ENCODE data around the gene PXMP2. TPM values are rescaled to one million over a fixed set of nuclear protein-coding genes. Genes with fewer than 3 reads are reported as not detected.
A peak's percentile ranks its signal among the peaks of the same experiment; 100 is the strongest.

Gene PXMP2
- polyA plus RNA-seq, 3 donors = 2.9 to 9.2 (median 8.7) TPM

- Mint-ChIP-seq H3K4me1 (peaks cover 25% of the 10 kb centered on the region), H3K27ac (peak overlapping the region in 1 of 7 donors; percentile 10), H3K27me3 (ENCODE audit: low read depth in 3 of 3) (no peaks in the 10 kb centered on the region), H3K4me3 (no peak overlapping the region), H3K9me3 (no peaks in the 10 kb centered on the region), H3K36me3 (peaks cover 86 to 93% of the 10 kb centered on the region in 2 donors)
- intact Hi-C loops (cut with micrococcal nuclease) = no loop called here
- no peak for DNase-seq
- H4K20me1 ChIP-seq (ENCODE audit: insufficient read depth, low read length) = no peaks in the 10 kb centered on the region
- H3K36me3 ChIP-seq (replicated peaks in 1 of 2; ENCODE audit: control insufficient read depth in 1 of 2, insufficient read depth in 2 of 2, low read length in 2 of 2) = peaks cover 66 to 98% of the 10 kb centered on the region in 2 donors
- H3K9ac ChIP-seq (ENCODE audit: insufficient read depth, low read length, poor library complexity, severe bottlenecking) = no peak overlapping the region
- WGBS (ENCODE audit: insufficient coverage) = 50% methylated on average over 3 of the region's 5 CpGs
- H3K4me3 ChIP-seq (replicated peaks in 1 of 3; ENCODE audit: low read depth in 2 of 3, low read length in 3 of 3) = no peak overlapping the region
- H2AFZ ChIP-seq (ENCODE audit: insufficient read depth, low read depth, low read length, poor library complexity, severe bottlenecking) = no peak overlapping the region
- peaks cover 8 to 12% of the 10 kb centered on the region in 2 donors for H3K4me1 ChIP-seq (ENCODE audit: control insufficient read depth in 1 of 2, insufficient read depth in 2 of 2, low read length in 2 of 2)
- no peaks in the 10 kb centered on the region for H3K9me3 ChIP-seq (replicated peaks in 1 of 2; ENCODE audit: control insufficient read depth in 1 of 2, insufficient read depth in 1 of 2, low read length in 2 of 2)
- H3K4me2 ChIP-seq (replicated peaks; ENCODE audit: extremely low read depth, low read length, poor library complexity, severe bottlenecking) = no peak overlapping the region
- H3K79me2 ChIP-seq (ENCODE audit: insufficient read depth, low read length) = no peaks in the 10 kb centered on the region
- no peaks in the 10 kb centered on the region for H3K27me3 ChIP-seq (ENCODE audit: control insufficient read depth in 2 of 2, insufficient read depth in 2 of 2, low read length in 2 of 2)
- no peak for TF ChIP-seq CTCF (IDR thresholded peaks at IDR 0.05)
- H3K27ac ChIP-seq (ENCODE audit: low read depth in 1 of 2, low read length in 2 of 2) = no peak overlapping the region
Measured at GRCh38 chr12:132661972-132662371, 25.4 kb upstream of the PXMP2 start.

- no peaks in the 10 kb centered on the region for H3K79me2 ChIP-seq (ENCODE audit: insufficient read depth, low read length)
Measured at GRCh38 chr12:132662901-132663755, 24.3 kb upstream of the PXMP2 start.

More at GRCh38 chr12:132662901-132663755, 24.3 kb upstream of the PXMP2 start:
- peaks cover 86 to 95% of the 10 kb centered on the region in 2 donors for H3K36me3 Mint-ChIP-seq
- DNase-seq = no peak
- no peak overlapping the region for H2AFZ ChIP-seq (ENCODE audit: insufficient read depth, low read depth, low read length, poor library complexity, severe bottlenecking)
- H3K27me3 ChIP-seq (ENCODE audit: control insufficient read depth in 2 of 2, insufficient read depth in 2 of 2, low read length in 2 of 2) = no peaks in the 10 kb centered on the region
- no peak overlapping the region for H3K4me3 ChIP-seq (replicated peaks in 1 of 3; ENCODE audit: low read depth in 2 of 3, low read length in 3 of 3)
- H3K9me3 ChIP-seq (replicated peaks in 1 of 2; ENCODE audit: control insufficient read depth in 1 of 2, insufficient read depth in 1 of 2, low read length in 2 of 2) = no peaks in the 10 kb centered on the region
- no peak for TF ChIP-seq CTCF (IDR thresholded peaks at IDR 0.05)
- no peak overlapping the region for H3K9ac ChIP-seq (ENCODE audit: insufficient read depth, low read length, poor library complexity, severe bottlenecking)
- no peak overlapping the region for H3K4me3 Mint-ChIP-seq
- intact Hi-C loops (cut with micrococcal nuclease) = no loop called here
- peaks cover 8 to 12% of the 10 kb centered on the region in 2 donors for H3K4me1 ChIP-seq (ENCODE audit: control insufficient read depth in 1 of 2, insufficient read depth in 2 of 2, low read length in 2 of 2)
- H3K4me1 Mint-ChIP-seq = peaks cover 18% of the 10 kb centered on the region
- H3K27ac Mint-ChIP-seq = peak overlapping the region in 3 of 7 donors; percentile 12 to 74 (median 38)
- no peaks in the 10 kb centered on the region for H4K20me1 ChIP-seq (ENCODE audit: insufficient read depth, low read length)
- peaks cover 65 to 98% of the 10 kb centered on the region in 2 donors for H3K36me3 ChIP-seq (replicated peaks in 1 of 2; ENCODE audit: control insufficient read depth in 1 of 2, insufficient read depth in 2 of 2, low read length in 2 of 2)
- no peaks in the 10 kb centered on the region for H3K9me3 Mint-ChIP-seq
- H3K27me3 Mint-ChIP-seq (ENCODE audit: low read depth in 3 of 3) = no peaks in the 10 kb centered on the region
- H3K27ac ChIP-seq (ENCODE audit: low read depth in 1 of 2, low read length in 2 of 2) = no peak overlapping the region
- 51% methylated on average over 20 of the region's 29 CpGs for WGBS (ENCODE audit: insufficient coverage)
- no peak overlapping the region for H3K4me2 ChIP-seq (replicated peaks; ENCODE audit: extremely low read depth, low read length, poor library complexity, severe bottlenecking)
